CD4-positive, alpha-beta T cell treated with Interleukin-21 for 1 hour (primary cell): ENCODE data around the gene SMIM43.

Experiments used
- DNase-seq: peaks from one replicate; pipeline ENCODE4 v3.0.0-alpha.2; 2020

The SMIM43 gene

GRCh38 chr4:121764702-121765367, at the start of gene SMIM43:
TSS of gene SMIM43 (minus strand) at chr4:121765164. CDS start at chr4:121765105, 59 bp downstream.
- DNase-seq, result no peak

GRCh38 chr4:121814756-121815155, 49.8 kb upstream of the SMIM43 start:
- DNase-seq, result no peak

GRCh38 chr4:121811122-121811521, 46.2 kb upstream of the SMIM43 start:
- DNase-seq, result no peak

- no peak for DNase-seq
Measured at GRCh38 chr4:121806411-121806810, 41.4 kb upstream of the SMIM43 start.

- DNase-seq, result no peak
Measured at GRCh38 chr4:121801715-121802075, 36.7 kb upstream of the SMIM43 start.

- peak; percentile 96 for DNase-seq
Measured at GRCh38 chr4:121800961-121801714, 36.2 kb upstream of the SMIM43 start, which contains the start of gene EXOSC9. TSS of gene EXOSC9 (plus strand) at chr4:121801323. CDS start at chr4:121801425, 102 bp downstream.

- no peak for DNase-seq
Measured at GRCh38 chr4:121800638-121800960, 35.6 kb upstream of the SMIM43 start.

GRCh38 chr4:121799867-121800501, 35.0 kb upstream of the SMIM43 start:
- DNase-seq, result no peak

- DNase-seq, result no peak
Measured at GRCh38 chr4:121799208-121799823, 34.4 kb upstream of the SMIM43 start.

- DNase-seq, result no peak
Measured at GRCh38 chr4:121796283-121796682, 31.3 kb upstream of the SMIM43 start.

GRCh38 chr4:121794505-121795188, 29.7 kb upstream of the SMIM43 start:
- DNase-seq, result no peak

- DNase-seq, result no peak
Measured at GRCh38 chr4:121792966-121793365, 28.0 kb upstream of the SMIM43 start.

- DNase-seq, result no peak
Measured at GRCh38 chr4:121791481-121791880, 26.5 kb upstream of the SMIM43 start.

- DNase-seq, result no peak
Measured at GRCh38 chr4:121790976-121791375, 26.0 kb upstream of the SMIM43 start.

GRCh38 chr4:121789960-121790829, 25.2 kb upstream of the SMIM43 start:
- no peak for DNase-seq

GRCh38 chr4:121789455-121789854, 24.5 kb upstream of the SMIM43 start:
- no peak for DNase-seq

GRCh38 chr4:121788896-121789295, 23.9 kb upstream of the SMIM43 start:
- DNase-seq, result no peak

GRCh38 chr4:121786221-121786620, 21.3 kb upstream of the SMIM43 start:
- DNase-seq, result no peak

GRCh38 chr4:121785479-121785878, 20.5 kb upstream of the SMIM43 start:
- no peak for DNase-seq

- no peak for DNase-seq
Measured at GRCh38 chr4:121784975-121785374, 20.0 kb upstream of the SMIM43 start.

- DNase-seq, result no peak
Measured at GRCh38 chr4:121784401-121784800, 19.4 kb upstream of the SMIM43 start.

- DNase-seq, result no peak
Measured at GRCh38 chr4:121783210-121783609, 18.2 kb upstream of the SMIM43 start.
